Endodermal cell (in vitro differentiated cells): Measurements from ENCODE around the gene ATXN1. TPM values are rescaled to one million over a fixed set of nuclear protein-coding genes. Genes with fewer than 3 reads are reported as not detected.

ENCODE experiments used
- DNase-seq: peaks from one replicate; pipeline ENCODE4 v3.0.0-alpha.2; 2017
- H3K27ac ChIP-seq: 2 replicates; pipeline ENCODE4 v1.5.1; 2013; ENCODE audit warnings: mild to moderate bottlenecking, low read depth, low read length, moderate library complexity
- H3K27me3 ChIP-seq: 2 replicates; pipeline ENCODE4 v1.6.1; 2013; ENCODE audit warnings: mild to moderate bottlenecking, low read length, moderate library complexity; ENCODE audit not compliant: insufficient read depth, control insufficient read depth, poor library complexity, severe bottlenecking
- H3K36me3 ChIP-seq: 2 replicates; pipeline ENCODE4 v1.7.0; 2013; ENCODE audit warnings: mild to moderate bottlenecking, low read length, moderate library complexity; ENCODE audit not compliant: control insufficient read depth, insufficient read depth
- H3K4me1 ChIP-seq: one replicate; pipeline ENCODE4 v1.7.0; 2013; ENCODE audit warnings: low read length; ENCODE audit not compliant: control insufficient read depth, insufficient read depth
- H3K4me3 ChIP-seq: 2 replicates; pipeline ENCODE4 v1.5.1; 2013; ENCODE audit warnings: mild to moderate bottlenecking, low read length, moderate library complexity
- H3K9ac ChIP-seq: 2 replicates; pipeline ENCODE4 v1.6.1; 2013; ENCODE audit warnings: mild to moderate bottlenecking, low read length, moderate library complexity; ENCODE audit not compliant: poor library complexity, severe bottlenecking; ENCODE audit errors: extremely low read depth
- H3K9me3 ChIP-seq: 2 replicates; pipeline ENCODE4 v1.6.1; 2013; ENCODE audit warnings: mild to moderate bottlenecking, low read length, moderate library complexity; ENCODE audit not compliant: control insufficient read depth
- H3K27ac Mint-ChIP-seq: 2 replicates; pipeline ENCODE4 v1.8.0; 2020; ENCODE audit warnings: mixed read lengths
- H3K27me3 Mint-ChIP-seq: 2 replicates; pipeline ENCODE4 v1.8.0; 2021; ENCODE audit warnings: mild to moderate bottlenecking, mixed read lengths; ENCODE audit not compliant: insufficient read depth
- H3K36me3 Mint-ChIP-seq: 2 replicates; pipeline ENCODE4 v1.8.0; 2020; ENCODE audit warnings: low read depth, mixed read lengths
- H3K4me1 Mint-ChIP-seq: 2 replicates; pipeline ENCODE4 v1.8.0; 2020; ENCODE audit warnings: mixed read lengths
- H3K4me3 Mint-ChIP-seq: 2 replicates; pipeline ENCODE4 v1.8.0; 2020; ENCODE audit warnings: mild to moderate bottlenecking, moderate library complexity, mixed read lengths
- H3K9me3 Mint-ChIP-seq: 2 replicates; pipeline ENCODE4 v1.8.0; 2020; ENCODE audit warnings: mild to moderate bottlenecking, mixed read lengths
- WGBS, 2 experiments: methylation state at CpG; one replicate each; pipeline versions ENCODE4 v1.1.5 to v1.1.7; 2013; ENCODE audit warnings: missing lambda C conversion rate in 2 of 2, mixed read lengths in 1 of 2; ENCODE audit not compliant: insufficient coverage in 1 of 2, insufficient read length in 1 of 2; 5-methylcytosine and 5-hydroxymethylcytosine counted together
- total RNA-seq, 2 donors: library from RNA; stranded (reverse); fragmentation: NEBNext Ultra II Directional in 1 of 2; extraction: Animal tissue kit (Norgen Biotek cat#: 25700) in 1 of 2; gene quantifications; 2 replicates in 1 of 2; 3 replicates in 1 of 2; pipeline ENCODE4 v1.2.1, GENCODE V29; 2021
- TF ChIP-seq, protein P1 (sequence below): fragments of 200-600 bp; sonication (generic); conservative IDR thresholded peaks from 2 replicates; pipeline ENCODE4 v1.5.0; 2021; ENCODE audit warnings: antibody characterized with exemption, mild to moderate bottlenecking

Gene ATXN1
- total RNA-seq, 2 donors from 2014 or later, result 10.4 to 15.9 TPM

DNA sequence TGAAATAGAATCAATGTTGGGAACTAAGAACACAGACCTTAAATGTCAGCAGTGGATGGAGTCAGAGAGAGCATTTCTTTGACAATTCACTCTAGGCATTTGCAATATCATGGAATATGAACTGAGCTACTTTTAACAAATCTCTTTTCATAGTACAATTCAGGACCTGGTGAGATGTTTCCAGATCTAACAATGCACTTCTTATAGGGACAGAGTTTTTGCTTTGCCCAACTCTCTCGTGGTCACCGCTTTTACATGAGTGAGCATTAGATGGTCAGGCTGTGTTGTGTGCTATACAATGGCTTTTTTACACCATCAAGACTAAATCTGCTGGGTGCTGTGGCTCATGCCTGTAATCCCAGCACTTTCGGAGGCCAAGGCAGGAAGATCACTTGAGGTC is 233.6 kb downstream of the ATXN1 start:
- H3K9me3 Mint-ChIP-seq, result no peaks in the 10 kb centered on the region
- DNase-seq, result no peak

DNA sequence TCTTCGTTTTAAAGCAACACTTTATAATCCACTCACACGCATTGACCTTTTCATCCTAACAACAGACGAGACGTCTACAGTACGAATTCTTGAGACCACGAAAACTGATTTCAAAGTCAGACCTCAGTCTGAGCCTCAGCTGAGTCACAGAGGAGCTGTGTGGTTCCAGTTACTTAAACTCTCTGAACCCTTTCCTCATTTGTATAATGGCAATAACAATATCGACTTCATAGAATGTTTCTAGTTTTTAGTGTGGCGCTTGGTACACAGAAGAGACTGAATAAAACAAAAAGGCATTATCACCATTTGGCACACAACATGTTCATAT is 236.9 kb downstream of the ATXN1 start:
- Histone ChIP-seq H3K9me3 (no peaks in the 10 kb centered on the region), H3K4me1 (peaks cover 8% of the 10 kb centered on the region), H3K4me3 (no peak overlapping the region), H3K27ac (no peak overlapping the region), H3K36me3 (no peaks in the 10 kb centered on the region), H3K9ac (no peak overlapping the region), H3K27me3 (no peaks in the 10 kb centered on the region)
- DNase-seq, result no peak
- H3K36me3 Mint-ChIP-seq, result peaks cover 3% of the 10 kb centered on the region
- no peak overlapping the region for H3K4me3 Mint-ChIP-seq
- 77 to 91% methylated on average over 6 to 8 of the region's 8 CpGs for WGBS, 2 experiments
- H3K4me1 Mint-ChIP-seq, result peaks cover 10% of the 10 kb centered on the region
- no peaks in the 10 kb centered on the region for H3K27me3 Mint-ChIP-seq
- no peak overlapping the region for H3K27ac Mint-ChIP-seq
- TF ChIP-seq, protein P1, sequence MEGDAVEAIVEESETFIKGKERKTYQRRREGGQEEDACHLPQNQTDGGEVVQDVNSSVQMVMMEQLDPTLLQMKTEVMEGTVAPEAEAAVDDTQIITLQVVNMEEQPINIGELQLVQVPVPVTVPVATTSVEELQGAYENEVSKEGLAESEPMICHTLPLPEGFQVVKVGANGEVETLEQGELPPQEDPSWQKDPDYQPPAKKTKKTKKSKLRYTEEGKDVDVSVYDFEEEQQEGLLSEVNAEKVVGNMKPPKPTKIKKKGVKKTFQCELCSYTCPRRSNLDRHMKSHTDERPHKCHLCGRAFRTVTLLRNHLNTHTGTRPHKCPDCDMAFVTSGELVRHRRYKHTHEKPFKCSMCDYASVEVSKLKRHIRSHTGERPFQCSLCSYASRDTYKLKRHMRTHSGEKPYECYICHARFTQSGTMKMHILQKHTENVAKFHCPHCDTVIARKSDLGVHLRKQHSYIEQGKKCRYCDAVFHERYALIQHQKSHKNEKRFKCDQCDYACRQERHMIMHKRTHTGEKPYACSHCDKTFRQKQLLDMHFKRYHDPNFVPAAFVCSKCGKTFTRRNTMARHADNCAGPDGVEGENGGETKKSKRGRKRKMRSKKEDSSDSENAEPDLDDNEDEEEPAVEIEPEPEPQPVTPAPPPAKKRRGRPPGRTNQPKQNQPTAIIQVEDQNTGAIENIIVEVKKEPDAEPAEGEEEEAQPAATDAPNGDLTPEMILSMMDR, result no peak
- no peaks in the 10 kb centered on the region for H3K9me3 Mint-ChIP-seq

More for the DNA sequence above, 233.6 kb downstream of the ATXN1 start:
- Mint-ChIP-seq H3K27ac (no peak overlapping the region), H3K27me3 (no peaks in the 10 kb centered on the region), H3K4me1 (no peaks in the 10 kb centered on the region), H3K36me3 (no peaks in the 10 kb centered on the region), H3K4me3 (no peak overlapping the region)
- no peak overlapping the region for H3K9ac ChIP-seq
- TF ChIP-seq, protein P1, result no peak
- H3K36me3 ChIP-seq, result no peaks in the 10 kb centered on the region
- H3K4me1 ChIP-seq, result no peaks in the 10 kb centered on the region
- H3K27ac ChIP-seq, result no peak overlapping the region
- H3K9me3 ChIP-seq, result no peaks in the 10 kb centered on the region
- H3K27me3 ChIP-seq, result no peaks in the 10 kb centered on the region
- WGBS, 2 experiments, result 95 to 100% methylated on average over 1 to 3 of the region's 3 CpGs
- no peak overlapping the region for H3K4me3 ChIP-seq

DNA sequence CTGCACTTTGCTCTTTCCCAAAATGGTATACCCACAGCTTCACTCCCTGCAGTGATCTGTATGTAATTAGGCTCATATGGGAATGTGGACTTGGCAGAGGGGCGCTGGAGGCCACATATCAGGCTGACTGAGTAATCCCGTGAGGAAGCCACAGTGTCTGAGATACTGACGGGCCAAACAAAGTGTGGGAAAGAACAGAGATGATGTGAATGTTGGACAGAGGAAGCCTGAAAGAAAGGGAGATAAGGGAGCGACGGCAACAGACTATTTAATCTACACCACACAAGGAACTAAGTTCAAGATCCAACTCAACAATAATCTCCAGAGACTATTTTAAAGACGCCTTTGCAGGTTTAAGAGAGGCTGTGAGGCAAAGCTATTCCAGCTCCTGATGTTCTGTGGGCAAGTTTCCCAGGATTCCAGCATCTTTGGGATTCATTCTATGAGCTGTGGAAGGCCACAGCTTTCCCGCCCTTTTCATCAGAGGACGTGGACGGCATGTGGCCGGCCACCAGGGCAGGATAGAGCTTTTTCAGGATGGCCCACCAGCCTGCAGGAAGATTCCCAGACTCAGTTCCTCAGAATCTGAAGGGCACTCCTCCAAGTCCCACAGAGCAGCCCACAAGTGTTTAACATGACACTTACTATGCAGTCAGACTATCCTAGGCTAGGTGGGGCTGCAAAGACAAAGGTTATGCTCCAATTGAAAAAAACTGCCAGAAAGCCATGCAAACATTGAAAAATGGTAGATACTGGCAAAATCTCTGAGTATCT is 237.5 kb downstream of the ATXN1 start:
- Mint-ChIP-seq H3K27ac (no peak overlapping the region), H3K36me3 (peaks cover 3% of the 10 kb centered on the region), H3K27me3 (no peaks in the 10 kb centered on the region), H3K9me3 (no peaks in the 10 kb centered on the region), H3K4me3 (no peak overlapping the region), H3K4me1 (peaks cover 10% of the 10 kb centered on the region)
- TF ChIP-seq, protein P1, result no peak
- Histone ChIP-seq H3K27ac (no peak overlapping the region), H3K36me3 (no peaks in the 10 kb centered on the region), H3K4me1 (peaks cover 10% of the 10 kb centered on the region), H3K4me3 (no peak overlapping the region), H3K9me3 (no peaks in the 10 kb centered on the region), H3K27me3 (no peaks in the 10 kb centered on the region), H3K9ac (no peak overlapping the region)
- 86 to 88% methylated on average over 2 to 8 of the region's 10 CpGs for WGBS, 2 experiments
- no peak for DNase-seq
